ENCODE measurements around the gene MYH6. TPM values are rescaled to one million over a fixed set of nuclear protein-coding genes. Genes with fewer than 3 reads are reported as not detected.

MYH6 gene
- total RNA-seq, 4 donors from 2014 or later: 0.16 to 1.5 TPM; not detected in 2

GRCh38 chr14:23450379-23450778, 42.3 kb upstream of the MYH6 start:
- Histone ChIP-seq H3K4me1 (peaks cover 3 to 28% (median 18%) of the 10 kb centered on the region in 4 donors), H3K27me3 (peaks cover 5% of the 10 kb centered on the region), H3K36me3 (no peaks in the 10 kb centered on the region), H3K9me3 (no peaks in the 10 kb centered on the region), H3K27ac (no peak overlapping the region), H3K4me3 (no peak overlapping the region)
- TF ChIP-seq POLR2AphosphoS5 (IDR thresholded peaks at IDR 0.05): no peak
- TF ChIP-seq, protein P1, sequence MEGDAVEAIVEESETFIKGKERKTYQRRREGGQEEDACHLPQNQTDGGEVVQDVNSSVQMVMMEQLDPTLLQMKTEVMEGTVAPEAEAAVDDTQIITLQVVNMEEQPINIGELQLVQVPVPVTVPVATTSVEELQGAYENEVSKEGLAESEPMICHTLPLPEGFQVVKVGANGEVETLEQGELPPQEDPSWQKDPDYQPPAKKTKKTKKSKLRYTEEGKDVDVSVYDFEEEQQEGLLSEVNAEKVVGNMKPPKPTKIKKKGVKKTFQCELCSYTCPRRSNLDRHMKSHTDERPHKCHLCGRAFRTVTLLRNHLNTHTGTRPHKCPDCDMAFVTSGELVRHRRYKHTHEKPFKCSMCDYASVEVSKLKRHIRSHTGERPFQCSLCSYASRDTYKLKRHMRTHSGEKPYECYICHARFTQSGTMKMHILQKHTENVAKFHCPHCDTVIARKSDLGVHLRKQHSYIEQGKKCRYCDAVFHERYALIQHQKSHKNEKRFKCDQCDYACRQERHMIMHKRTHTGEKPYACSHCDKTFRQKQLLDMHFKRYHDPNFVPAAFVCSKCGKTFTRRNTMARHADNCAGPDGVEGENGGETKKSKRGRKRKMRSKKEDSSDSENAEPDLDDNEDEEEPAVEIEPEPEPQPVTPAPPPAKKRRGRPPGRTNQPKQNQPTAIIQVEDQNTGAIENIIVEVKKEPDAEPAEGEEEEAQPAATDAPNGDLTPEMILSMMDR (IDR thresholded peaks at IDR 0.05): no peak
- no peak for TF ChIP-seq EP300 (IDR thresholded peaks at IDR 0.05; ENCODE audit: low read depth)
- intact Hi-C loops (cut with DNase I; ENCODE audit: low total_unique reads): no loop called here
- in situ Hi-C loops (cut with MboI; ENCODE audit: low pct_ligation_motif_present in 1 of 4, low pct_unique_long_range_greater_than_20kb in 1 of 4, low sequenced_read_pairs in 3 of 4): no loop called here
- WGBS, 2 donors (ENCODE audit: low coverage in 1 of 2): 69 to 80% methylated on average over 1 to 2 of the region's 2 CpGs
- no peak for DNase-seq

DNA sequence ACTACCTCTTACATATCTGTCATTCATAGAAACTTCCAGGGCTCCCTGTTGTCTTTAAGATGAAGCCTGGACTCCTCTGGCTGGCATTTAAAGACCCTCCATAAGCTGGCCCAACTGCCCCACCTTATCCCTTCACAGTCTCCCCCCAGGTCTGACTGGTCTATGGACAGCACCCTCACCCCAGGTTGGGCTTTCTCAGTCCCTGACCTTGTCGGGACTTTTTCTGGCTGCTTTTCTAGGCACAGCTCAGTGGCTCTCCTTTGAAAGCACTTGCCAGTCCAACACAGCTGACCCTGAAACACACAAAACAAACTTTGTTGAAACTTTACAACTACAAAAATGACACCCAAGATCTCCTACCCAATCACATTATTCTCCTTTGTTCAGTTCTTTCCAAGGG, 41.2 kb upstream of the MYH6 start:
- Histone ChIP-seq H3K4me1 (peaks cover 3 to 28% (median 18%) of the 10 kb centered on the region in 4 donors), H3K9me3 (no peaks in the 10 kb centered on the region), H3K27me3 (peaks cover 5% of the 10 kb centered on the region), H3K27ac (no peak overlapping the region), H3K36me3 (no peaks in the 10 kb centered on the region), H3K4me3 (no peak overlapping the region)
- WGBS, 2 donors (ENCODE audit: low coverage in 1 of 2): 84% methylated on average over 1 of the region's 1 CpG; no CpG with 5 or more reads in 1 of the 2 donors
- intact Hi-C loops (cut with DNase I; ENCODE audit: low total_unique reads) (no loop called here), in situ Hi-C loops (cut with MboI; ENCODE audit: low pct_ligation_motif_present in 1 of 4, low pct_unique_long_range_greater_than_20kb in 1 of 4, low sequenced_read_pairs in 3 of 4) (no loop called here)
- DNase-seq: no peak
- TF ChIP-seq, protein P1 (IDR thresholded peaks at IDR 0.05): no peak
- TF ChIP-seq POLR2A (IDR thresholded peaks at IDR 0.05) (no peak), EP300 (IDR thresholded peaks at IDR 0.05; ENCODE audit: low read depth) (no peak), POLR2AphosphoS5 (IDR thresholded peaks at IDR 0.05) (no peak)

- peak; percentile 83 for DNase-seq
- Histone ChIP-seq H3K4me1 (peaks cover 3 to 28% (median 18%) of the 10 kb centered on the region in 4 donors), H3K36me3 (no peaks in the 10 kb centered on the region), H3K4me3 (no peak overlapping the region), H3K27me3 (peaks cover 4% of the 10 kb centered on the region), H3K9me3 (no peaks in the 10 kb centered on the region), H3K27ac (peak overlapping the region; percentile 75 to 83 (median 78))
- TF ChIP-seq POLR2A (IDR thresholded peaks at IDR 0.05) (no peak), POLR2AphosphoS5 (IDR thresholded peaks at IDR 0.05) (peak in 2 of 3 donors; percentile 41 to 56)
- TF ChIP-seq, protein P1 (IDR thresholded peaks at IDR 0.05): no peak
- 37 to 47% methylated on average over 7 of the region's 7 CpGs for WGBS, 2 donors (ENCODE audit: low coverage in 1 of 2)
- intact Hi-C loops (cut with DNase I; ENCODE audit: low total_unique reads): no loop called here
- in situ Hi-C loops (cut with MboI; ENCODE audit: low pct_ligation_motif_present in 1 of 4, low pct_unique_long_range_greater_than_20kb in 1 of 4, low sequenced_read_pairs in 3 of 4): no loop called here
Observed at GRCh38 chr14:23447361-23448350, 39.6 kb upstream of the MYH6 start.

DNA sequence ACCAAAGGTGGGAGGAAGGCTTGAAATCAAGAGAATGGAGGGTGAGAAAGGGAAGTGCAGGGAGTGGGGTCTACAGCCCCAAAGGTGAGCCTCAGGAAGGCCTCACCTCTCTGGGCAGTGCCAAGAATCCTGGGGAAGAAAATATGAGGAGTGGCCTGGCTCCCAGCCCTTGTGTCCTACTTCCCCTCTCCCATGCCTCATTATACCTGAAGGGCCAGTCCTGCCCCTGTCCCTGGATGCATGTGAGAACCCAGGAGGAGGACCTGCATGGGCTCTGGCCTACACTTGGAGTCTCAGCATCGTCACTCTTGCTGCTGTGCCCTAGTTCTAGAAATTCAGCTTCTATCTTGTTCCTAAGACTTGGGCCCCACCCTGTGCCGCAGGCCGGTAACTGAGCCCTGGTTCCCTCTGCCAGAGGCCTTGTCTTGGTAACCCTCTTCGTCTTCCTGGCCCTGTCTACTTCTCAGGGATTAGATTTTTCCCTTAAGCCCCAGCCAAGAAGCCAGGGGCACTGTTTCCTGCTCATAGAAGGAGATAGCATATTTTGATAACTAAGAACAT, 38.3 kb upstream of the MYH6 start:
- WGBS, 2 donors (ENCODE audit: low coverage in 1 of 2): 48% methylated on average over 4 of the region's 4 CpGs; no CpG with 5 or more reads in 1 of the 2 donors
- peak overlapping the region; percentile 9 to 83 (median 76) for H3K27ac ChIP-seq

More for the DNA sequence above, 38.3 kb upstream of the MYH6 start:
- intact Hi-C loops (cut with DNase I; ENCODE audit: low total_unique reads) (no loop called here), in situ Hi-C loops (cut with MboI; ENCODE audit: low pct_ligation_motif_present in 1 of 4, low pct_unique_long_range_greater_than_20kb in 1 of 4, low sequenced_read_pairs in 3 of 4) (no loop called here)
- Histone ChIP-seq H3K9me3 (no peaks in the 10 kb centered on the region), H3K36me3 (no peaks in the 10 kb centered on the region), H3K27me3 (no peaks in the 10 kb centered on the region), H3K4me3 (no peak overlapping the region), H3K4me1 (peaks cover 3 to 28% (median 18%) of the 10 kb centered on the region in 4 donors)
- TF ChIP-seq, protein P1 (IDR thresholded peaks at IDR 0.05): peak in 2 of 5 experiments; percentile 8 to 12
- TF ChIP-seq EP300 (IDR thresholded peaks at IDR 0.05; ENCODE audit: low read depth) (no peak), POLR2AphosphoS5 (IDR thresholded peaks at IDR 0.05) (no peak)
- peak; percentile 41 for DNase-seq
